GM19455 (cell line): Measurements from ENCODE around the gene XPNPEP2.

Experiments used
- ATAC-seq: cut with Tn5 transposase; IDR thresholded peaks from one replicate; pipeline ENCODE4 v1.9.1; 2021; ENCODE audit not compliant: unreplicated experiment

The XPNPEP2 gene

DNA sequence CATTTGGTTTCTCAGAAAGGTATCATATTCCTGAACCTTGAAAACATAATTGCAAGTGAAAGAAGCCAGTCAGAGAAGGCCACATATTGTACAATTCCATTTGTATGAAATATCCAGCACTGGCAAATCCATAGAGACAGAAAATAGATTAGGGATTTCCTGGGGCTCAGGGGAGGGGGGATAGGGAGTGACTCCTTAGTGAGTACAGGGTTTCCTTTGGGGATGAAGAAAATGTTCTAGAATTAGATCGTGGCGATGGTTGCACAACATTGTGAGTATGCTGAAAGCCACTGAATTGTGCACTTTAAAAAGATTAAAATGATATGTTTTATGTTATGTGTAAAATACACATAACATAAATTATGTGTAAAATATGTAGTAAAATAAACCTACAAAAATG lies 10.3 kb downstream of the XPNPEP2 start:
- no peak for ATAC-seq

GRCh38 chrX:129750971-129751370 lies 12.2 kb downstream of the XPNPEP2 start:
- ATAC-seq = no peak

- ATAC-seq = no peak
Measured at GRCh38 chrX:129754056-129755024, 15.6 kb downstream of the XPNPEP2 start.

DNA sequence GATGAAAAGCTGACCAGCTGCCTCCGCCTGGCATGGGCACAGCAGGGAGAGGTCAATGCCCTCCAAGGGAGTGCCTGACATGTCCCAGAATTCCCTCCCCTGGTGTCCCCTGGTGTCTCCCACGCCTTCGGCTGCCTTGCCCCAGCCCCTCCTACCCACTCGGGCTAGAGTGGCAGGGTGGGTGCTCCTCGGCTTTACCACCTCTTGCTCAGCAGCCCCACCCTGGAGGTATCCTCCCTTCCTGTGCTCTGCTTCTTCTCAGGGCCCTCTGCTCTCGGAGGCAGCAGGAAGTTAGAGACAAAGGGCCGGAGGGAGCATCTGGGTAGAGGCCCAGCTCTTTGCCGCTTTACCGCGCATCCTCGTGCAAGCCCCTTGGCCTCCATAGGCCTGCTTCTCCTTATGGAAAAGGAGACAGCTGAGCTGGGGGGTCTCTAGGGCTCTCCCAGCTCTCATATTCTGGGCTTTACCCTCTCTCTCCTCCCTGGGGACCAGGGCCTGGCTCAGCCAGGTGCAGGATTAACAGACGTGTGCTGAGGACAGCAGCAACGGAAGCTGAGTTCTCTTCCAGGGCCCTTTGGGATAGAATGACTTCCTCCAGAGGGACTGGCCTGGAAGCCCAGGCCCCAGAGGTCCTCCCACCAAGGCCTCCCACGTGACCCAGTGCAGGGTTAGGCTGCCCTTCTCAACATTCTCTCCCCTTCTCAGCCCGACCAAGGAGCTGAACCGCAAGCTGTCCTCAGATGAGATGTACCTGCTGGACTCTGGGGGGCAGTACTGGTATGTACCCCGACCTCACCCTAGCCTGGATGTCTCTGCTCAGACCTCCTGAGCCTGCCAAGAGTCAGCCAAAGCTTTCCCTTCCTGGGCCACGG lies 17.2 kb downstream of the XPNPEP2 start:
- ATAC-seq = no peak

GRCh38 chrX:129759576-129760061 lies 20.8 kb downstream of the XPNPEP2 start:
- peak; percentile 41 for ATAC-seq

GRCh38 chrX:129760155-129760554 lies 21.4 kb downstream of the XPNPEP2 start:
- no peak for ATAC-seq

DNA sequence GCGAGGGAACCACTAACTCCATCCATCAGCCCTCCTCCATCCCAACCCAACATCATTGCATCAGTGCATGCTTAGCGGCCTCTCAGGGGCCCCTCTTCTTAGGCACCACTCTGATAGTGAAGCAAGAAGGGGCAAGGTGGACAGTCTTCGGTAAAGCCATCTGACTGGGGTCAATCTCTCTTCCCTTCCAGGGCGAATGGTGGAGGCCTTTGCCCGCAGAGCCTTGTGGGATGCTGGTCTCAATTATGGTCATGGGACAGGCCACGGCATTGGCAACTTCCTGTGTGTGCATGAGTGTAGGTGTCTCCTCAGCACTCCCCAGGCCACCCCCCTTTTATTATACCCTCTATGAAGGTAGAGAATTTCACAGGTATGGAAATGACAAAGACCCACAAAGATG lies 22.2 kb downstream of the XPNPEP2 start:
- ATAC-seq = no peak

- ATAC-seq = no peak
Measured at GRCh38 chrX:129761596-129761995, 22.8 kb downstream of the XPNPEP2 start.

DNA sequence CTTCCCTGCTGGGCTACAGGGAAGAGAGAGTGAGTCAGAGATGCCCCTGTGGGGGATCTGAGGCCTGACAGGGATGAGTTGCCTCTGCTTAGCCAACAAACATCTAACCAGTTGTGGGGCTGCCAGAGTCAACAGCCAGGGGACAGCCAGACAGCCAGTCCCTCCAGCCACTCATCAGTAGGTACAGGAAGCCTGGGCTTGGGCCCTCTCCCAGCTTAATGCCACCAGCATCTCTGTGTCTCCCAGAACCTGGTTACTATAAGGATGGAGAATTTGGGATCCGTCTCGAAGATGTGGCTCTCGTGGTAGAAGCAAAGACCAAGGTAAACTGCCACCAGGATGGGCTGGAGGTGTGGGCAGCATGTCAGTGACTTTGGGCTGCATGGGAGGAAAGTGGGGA lies 23.7 kb downstream of the XPNPEP2 start:
- no peak for ATAC-seq

DNA sequence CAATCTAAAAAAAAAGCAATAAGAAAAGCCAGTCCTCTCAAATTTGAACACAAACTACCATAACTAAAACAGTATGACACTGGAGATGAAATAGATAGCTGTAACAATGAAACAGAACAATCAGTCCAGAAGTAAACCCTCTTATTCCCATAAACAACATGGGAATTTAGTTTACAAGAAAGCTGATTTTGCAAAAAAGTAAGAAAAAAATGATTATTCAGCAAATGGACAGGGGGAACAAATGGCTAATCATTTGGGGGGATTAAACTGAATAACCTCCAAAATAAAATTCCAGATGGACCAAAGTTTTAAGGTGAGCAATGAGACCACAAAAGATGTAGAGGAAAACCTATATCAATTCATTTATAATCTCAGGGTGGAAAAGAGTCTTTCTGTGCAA lies 24.9 kb downstream of the XPNPEP2 start:
- no peak for ATAC-seq

DNA sequence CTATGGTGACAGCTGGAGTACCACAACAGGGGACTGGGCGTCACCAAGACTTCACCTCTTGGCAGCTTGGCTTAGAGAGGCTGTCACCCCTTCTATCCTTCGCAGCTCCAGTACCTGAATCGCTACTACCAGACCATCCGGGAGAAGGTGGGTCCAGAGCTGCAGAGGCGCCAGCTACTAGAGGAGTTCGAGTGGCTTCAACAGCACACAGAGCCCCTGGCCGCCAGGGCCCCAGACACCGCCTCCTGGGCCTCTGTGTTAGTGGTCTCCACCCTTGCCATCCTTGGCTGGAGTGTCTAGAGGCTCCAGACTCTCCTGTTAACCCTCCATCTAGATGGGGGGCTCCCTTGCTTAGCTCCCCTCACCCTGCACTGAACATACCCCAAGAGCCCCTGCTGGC lies 29.4 kb downstream of the XPNPEP2 start:
- ATAC-seq = no peak

DNA sequence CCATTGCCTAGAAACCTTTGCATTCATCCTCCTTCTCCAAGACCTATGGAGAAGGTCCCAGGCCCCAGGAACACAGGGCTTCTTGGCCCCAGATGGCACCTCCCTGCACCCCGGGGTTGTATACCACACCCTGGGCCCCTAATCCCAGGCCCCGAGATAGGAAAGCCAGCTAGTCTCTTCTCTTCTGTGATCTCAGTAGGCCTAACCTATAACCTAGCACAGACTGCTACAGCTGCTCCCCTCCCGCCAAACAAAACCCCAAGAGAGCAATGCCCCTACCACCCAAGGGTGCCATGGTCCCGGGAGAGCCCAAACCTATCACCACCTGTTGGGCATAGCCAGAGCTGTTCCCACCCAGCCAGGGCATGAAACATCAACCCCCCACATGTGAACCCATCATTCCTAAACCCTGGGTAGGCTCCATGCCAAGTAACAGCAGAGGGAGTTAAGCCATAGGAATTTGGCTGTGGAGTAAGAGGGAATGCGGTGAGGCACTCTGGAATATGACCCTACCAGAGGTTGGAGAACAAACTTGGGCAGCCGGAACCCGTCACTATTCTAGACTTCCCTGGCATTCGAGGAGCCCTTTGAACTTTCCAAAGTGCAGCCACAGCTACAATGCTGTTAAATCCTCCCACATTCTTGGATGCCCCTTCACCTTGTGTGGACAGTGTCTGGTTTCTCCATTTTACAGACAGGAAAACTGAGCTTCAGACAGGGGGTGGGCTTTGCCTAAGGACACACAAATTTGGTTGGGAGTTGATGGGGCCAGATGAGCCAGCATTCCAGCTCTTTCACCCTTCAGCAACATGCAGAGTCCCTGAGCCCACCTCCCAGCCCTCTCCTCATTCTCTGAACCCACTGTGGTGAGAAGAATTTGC lies 30.0 kb downstream of the XPNPEP2 start:
- no peak for ATAC-seq

DNA sequence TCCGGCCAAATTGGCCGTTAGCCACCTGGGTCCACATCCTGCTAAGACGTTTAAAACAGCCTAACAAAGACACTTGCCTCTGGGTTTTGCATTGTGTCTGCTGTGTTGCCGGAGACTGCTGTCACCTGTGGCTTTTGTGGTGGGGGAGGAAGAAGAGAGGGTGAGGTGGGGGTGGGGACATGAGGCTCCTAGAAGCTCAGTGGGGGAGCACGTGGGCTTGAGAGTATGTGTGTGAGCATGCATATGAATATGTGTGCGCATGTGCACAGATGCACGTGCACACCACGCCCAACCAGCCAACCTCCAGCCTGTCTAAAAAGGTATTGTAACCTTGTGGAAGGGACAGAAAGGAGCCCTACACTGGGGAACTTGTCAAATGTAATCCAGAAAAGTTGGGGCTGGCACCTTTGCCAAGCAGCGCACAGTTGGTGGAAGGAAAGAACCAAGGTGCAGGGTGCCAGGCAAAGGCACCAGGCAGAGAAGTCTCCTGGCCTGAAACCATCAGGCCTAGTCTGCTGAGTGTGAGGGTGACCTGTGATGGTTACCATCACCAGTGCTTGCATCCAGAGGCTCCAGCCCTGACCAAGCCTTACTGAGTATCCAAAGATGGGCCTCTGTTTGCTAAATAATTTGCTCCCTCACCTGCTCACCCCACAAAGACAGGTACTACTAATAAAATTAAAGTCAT lies 30.8 kb downstream of the XPNPEP2 start:
- ATAC-seq = peak; percentile 50

DNA sequence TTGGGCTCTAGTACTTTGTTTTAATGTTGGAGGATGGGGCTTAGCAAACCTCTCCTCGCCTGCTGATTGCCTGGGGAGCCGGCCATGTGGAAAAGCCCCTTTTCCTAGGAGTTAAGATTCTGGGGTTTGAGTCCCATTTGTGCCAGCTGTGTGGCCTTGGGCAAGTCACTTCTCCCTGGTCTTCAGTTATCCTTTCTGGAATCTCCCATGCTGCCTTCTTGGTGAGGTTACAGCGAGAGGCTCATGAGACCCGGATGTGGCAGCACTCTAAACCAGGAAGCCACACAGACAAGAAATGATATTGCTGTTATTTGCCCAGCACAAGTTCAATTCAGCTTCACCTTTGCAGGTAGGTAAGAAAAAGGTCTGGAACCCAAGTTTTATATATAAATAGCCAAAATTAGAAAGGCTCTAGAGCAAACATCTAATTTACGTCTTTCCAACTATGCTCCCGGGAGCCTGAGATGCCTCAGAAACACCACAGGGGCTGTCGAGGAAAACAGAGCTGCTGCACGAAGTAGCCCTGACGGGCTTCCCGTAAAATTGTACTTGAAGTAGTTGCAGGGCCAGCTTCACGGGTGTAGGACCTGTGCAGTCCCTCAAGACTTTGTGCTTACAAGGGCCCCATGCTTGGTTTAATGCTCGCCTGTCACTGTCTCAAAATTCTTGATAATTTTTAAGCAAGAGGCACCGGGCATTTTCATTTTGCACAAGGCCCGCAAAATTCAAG lies 32.7 kb downstream of the XPNPEP2 start:
- ATAC-seq = no peak

GRCh38 chrX:129772796-129773431 lies 34.1 kb downstream of the XPNPEP2 start:
- peak; percentile 69 for ATAC-seq

GRCh38 chrX:129773649-129774458 lies 35.1 kb downstream of the XPNPEP2 start:
- ATAC-seq = no peak

DNA sequence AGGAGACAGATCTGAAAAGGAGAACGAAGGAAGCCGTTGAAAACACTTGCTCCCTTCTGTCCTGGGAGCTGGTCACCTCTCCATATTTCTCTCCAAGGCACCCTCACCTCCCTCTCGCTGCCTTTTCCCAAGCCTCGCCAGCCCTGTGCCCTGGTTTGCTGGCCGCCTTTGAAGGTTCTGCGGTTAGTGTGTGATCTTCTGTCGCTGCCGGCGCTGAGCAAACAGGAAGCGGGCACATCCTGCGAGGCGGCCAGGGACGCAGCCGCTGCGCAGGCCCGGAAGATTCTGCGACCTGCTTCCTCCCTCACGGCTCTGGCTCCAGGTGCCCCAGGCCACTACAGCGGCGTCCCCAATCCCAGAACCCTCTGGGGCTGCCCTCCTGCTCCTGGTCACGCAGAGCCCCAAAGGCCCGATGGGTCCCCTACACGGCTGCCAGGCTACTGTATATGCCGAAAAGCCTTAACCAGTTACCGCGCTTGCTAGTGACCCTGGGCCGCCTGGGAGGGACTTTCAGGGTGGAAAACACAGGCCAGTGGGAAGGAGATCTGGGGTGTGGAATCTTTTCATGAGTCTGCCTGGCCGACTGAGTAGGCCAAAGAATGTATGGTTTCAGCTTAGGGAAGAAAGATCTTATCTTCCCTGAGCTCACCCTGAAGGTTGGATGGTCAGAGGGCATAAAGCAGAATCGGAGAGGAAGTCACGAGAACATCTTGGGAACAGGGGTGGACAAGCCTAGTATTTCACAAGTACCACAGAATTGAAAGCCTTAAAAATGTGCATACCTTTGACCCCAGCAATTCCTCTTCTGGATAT lies 38.6 kb downstream of the XPNPEP2 start:
- peak; percentile 30 for ATAC-seq
